Adrenal gland (tissue), 5 donors: ENCODE results near the gene REEP3.

ENCODE experiments used
- CTCF ChIP-seq, 6 experiments: fragments of 450-650 bp in 4 of 6; fragments of 200-600 bp in 2 of 6; sonication (generic) in 1 of 6; IDR thresholded peaks; 1 replicate in 5 of 6; 2 replicates in 1 of 6; pipeline versions ENCODE4 v1.5.1 to v1.8.0; 2016 to 2021; ENCODE audit warnings: antibody characterized with exemption in 6 of 6, mild to moderate bottlenecking in 2 of 6, moderate library complexity in 1 of 6
- POLR2A ChIP-seq, 2 donors: fragments of 450-650 bp; IDR thresholded peaks; one replicate each; pipeline ENCODE4 v1.6.1; 2017; ENCODE audit warnings: antibody characterized with exemption in 2 of 2, mild to moderate bottlenecking in 2 of 2, moderate library complexity in 1 of 2
- donor health status: DM: no; HTN: no; CAD: no.

DNA sequence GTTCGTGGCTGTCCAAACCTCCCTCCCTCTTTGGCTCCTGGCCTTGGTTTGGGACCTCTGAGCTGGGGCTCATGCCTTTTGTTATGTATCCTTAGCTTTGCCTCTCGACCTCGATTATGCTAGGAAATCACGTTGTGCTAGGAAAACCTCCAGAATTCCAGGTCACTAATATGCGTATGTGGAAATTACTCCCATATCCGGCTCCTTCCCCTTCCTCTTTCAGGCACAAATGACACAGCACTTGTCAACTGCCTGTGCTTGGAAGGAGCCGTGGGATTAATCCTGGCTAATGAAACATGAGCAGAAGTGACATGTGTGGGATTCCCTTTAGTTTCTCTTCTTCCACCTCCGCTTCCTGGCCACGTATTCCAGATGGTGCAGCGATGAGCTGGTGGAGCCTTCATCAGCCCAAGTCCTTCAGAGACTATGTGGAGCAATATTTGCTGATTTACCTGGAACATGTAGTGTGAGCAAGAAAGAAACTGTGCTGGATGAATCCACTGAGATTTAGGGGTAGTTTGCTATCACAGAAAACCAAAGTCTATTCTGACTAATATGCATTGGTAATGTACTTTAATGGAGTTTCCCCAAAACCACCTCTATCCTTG lies 149.2 kb downstream of the REEP3 start:
- TF ChIP-seq POLR2A (IDR thresholded peaks at IDR 0.05) = no peak
- TF ChIP-seq CTCF (IDR thresholded peaks at IDR 0.05) = no peak
